H1 (cell line): ENCODE data around the gene GFRAL. TPM values are rescaled to one million over a fixed set of nuclear protein-coding genes. Genes with fewer than 3 reads are reported as not detected.

ENCODE experiments used
- CTCF ChIA-PET: fragments of 300-600 bp; sonication (Branson Sonifier 250); formaldehyde crosslinking; loops from one replicate; lab custom pipeline; 2021; ENCODE audit not compliant: partially characterized antibody; lab: Charles Lee
- POLR2A ChIA-PET: fragments of 300-600 bp; sonication (Branson Sonifier 250); formaldehyde crosslinking; loops from one replicate; lab custom pipeline; 2021; ENCODE audit warnings: inconsistent platforms; ENCODE audit not compliant: partially characterized antibody; lab: Charles Lee
- DNase-seq, 2 experiments: peaks; one replicate each; pipeline versions ENCODE4 v3.0.0 to v3.0.0-alpha.2; 2010 to 2022; ENCODE audit warnings: low spot score in 2 of 2, low read depth in 1 of 2, mixed read lengths in 1 of 2
- FAIRE-seq: peaks from 2 replicates; lab custom pipeline; 2011; peaks lifted over from hg19 to GRCh38; lab: Jason Lieb, UNC
- H2AFZ ChIP-seq: 2 replicates; pipeline ENCODE4 v1.8.1; 2012; ENCODE audit warnings: low read length, inconsistent platforms
- H2AK5ac ChIP-seq: 2 replicates; pipeline ENCODE4 v1.6.1; 2013; ENCODE audit warnings: low read depth, low read length
- H2BK120ac ChIP-seq: replicated peaks from 2 replicates; pipeline ENCODE3; 2013; ENCODE audit warnings: low read depth, low read length, inconsistent platforms
- H2BK12ac ChIP-seq: 2 replicates; pipeline ENCODE4 v1.6.1; 2013; ENCODE audit warnings: low read depth, low read length
- H2BK15ac ChIP-seq: 2 replicates; pipeline ENCODE4 v1.6.1; 2013; ENCODE audit warnings: low read length
- H2BK20ac ChIP-seq: 2 replicates; pipeline ENCODE4 v1.6.1; 2013; ENCODE audit warnings: low read length
- H2BK5ac ChIP-seq: 2 replicates; pipeline ENCODE4 v1.6.1; 2013; ENCODE audit warnings: low read depth, low read length
- H3K14ac ChIP-seq: 2 replicates; pipeline ENCODE4 v1.6.1; 2013; ENCODE audit warnings: inconsistent platforms; ENCODE audit not compliant: insufficient read length
- H3K18ac ChIP-seq: 2 replicates; pipeline ENCODE4 v1.6.1; 2013; ENCODE audit warnings: low read length; ENCODE audit errors: extremely low read depth
- H3K23ac ChIP-seq: 2 replicates; pipeline ENCODE4 v1.6.1; 2013; ENCODE audit warnings: inconsistent platforms; ENCODE audit not compliant: insufficient read length
- H3K23me2 ChIP-seq: 2 replicates; pipeline ENCODE4 v1.6.1; 2013; ENCODE audit warnings: low read depth, low read length
- H3K27ac ChIP-seq: 2 replicates; pipeline ENCODE4 v1.6.1; 2011; ENCODE audit warnings: low read depth, low read length, inconsistent platforms
- H3K27me3 ChIP-seq, 4 experiments: replicated peaks in 1 of 4; 1 replicate in 1 of 4; 2 replicates in 3 of 4; pipeline versions ENCODE4 v1.6.1 to v1.8.1; 2011 to 2013; ENCODE audit warnings: low read length in 3 of 4, mild to moderate bottlenecking in 3 of 4, inconsistent platforms in 2 of 4, mixed read lengths in 2 of 4, moderate library complexity in 1 of 4; ENCODE audit not compliant: control insufficient read depth in 3 of 4, insufficient read depth in 3 of 4; ENCODE audit errors: extremely low read depth in 1 of 4
- H3K36me3 ChIP-seq, 4 experiments: 2 replicates each; pipeline versions ENCODE4 v1.6.1 to v1.8.1; 2011 to 2013; ENCODE audit warnings: mild to moderate bottlenecking in 4 of 4, low read length in 3 of 4, moderate library complexity in 2 of 4, control low read depth in 1 of 4, inconsistent platforms in 1 of 4; ENCODE audit not compliant: insufficient read depth in 4 of 4, control insufficient read depth in 2 of 4
- H3K4ac ChIP-seq: replicated peaks from 2 replicates; pipeline ENCODE3; 2013; ENCODE audit warnings: low read length, low read depth, mixed read lengths, inconsistent platforms; ENCODE audit not compliant: insufficient read length
- H3K4me1 ChIP-seq, 4 experiments: replicated peaks in 1 of 4; 1 replicate in 1 of 4; 2 replicates in 3 of 4; pipeline versions ENCODE4 v1.6.1 to v1.8.1; 2011 to 2013; ENCODE audit warnings: low read length in 3 of 4, inconsistent platforms in 2 of 4, mixed read lengths in 1 of 4; ENCODE audit not compliant: insufficient read depth in 4 of 4, control insufficient read depth in 3 of 4
- H3K4me2 ChIP-seq, 2 experiments: 2 replicates each; pipeline versions ENCODE4 v1.6.1 to v1.8.1; 2011 to 2013; ENCODE audit warnings: low read depth in 2 of 2, low read length in 2 of 2, control low read depth in 1 of 2, inconsistent platforms in 1 of 2, mild to moderate bottlenecking in 1 of 2; ENCODE audit not compliant: insufficient read depth in 1 of 2
- H3K4me3 ChIP-seq, 4 experiments: fragments of 200-600, 300-600 bp in 1 of 4; sonication (generic), shearing (Covaris generic), sonication (Bioruptor Twin) in 1 of 4; 2 replicates each; pipeline versions ENCODE4 v1.5.1 to v1.8.1; 2011 to 2016; ENCODE audit warnings: low read length in 4 of 4, low read depth in 3 of 4, control low read depth in 2 of 4, inconsistent platforms in 2 of 4, mild to moderate bottlenecking in 2 of 4, mixed read lengths in 1 of 4, moderate library complexity in 1 of 4; ENCODE audit not compliant: insufficient read depth in 2 of 4; ENCODE audit errors: extremely low read depth in 1 of 4
- H3K56ac ChIP-seq: replicated peaks from 2 replicates; pipeline ENCODE3; 2013; ENCODE audit warnings: low read depth, mild to moderate bottlenecking, mixed read lengths, low read length, inconsistent platforms; ENCODE audit not compliant: insufficient read length
- H3K79me1 ChIP-seq: 2 replicates; pipeline ENCODE4 v1.6.1; 2013; ENCODE audit warnings: low read depth, low read length, control low read depth
- H3K79me2 ChIP-seq, 2 experiments: 2 replicates each; pipeline versions ENCODE4 v1.6.1 to v1.8.1; 2012 to 2013; ENCODE audit warnings: low read length in 2 of 2, mild to moderate bottlenecking in 2 of 2, inconsistent platforms in 1 of 2; ENCODE audit not compliant: insufficient read depth in 2 of 2, control insufficient read depth in 1 of 2
- H3K9ac ChIP-seq, 4 experiments: replicated peaks in 1 of 4; 1 replicate in 1 of 4; 2 replicates in 3 of 4; pipeline versions ENCODE4 v1.6.1 to v1.8.1; 2011 to 2013; ENCODE audit warnings: low read depth in 3 of 4, low read length in 3 of 4, control low read depth in 2 of 4, mild to moderate bottlenecking in 2 of 4, moderate library complexity in 2 of 4, inconsistent platforms in 1 of 4; ENCODE audit errors: extremely low read depth in 1 of 4
- H3K9me3 ChIP-seq, 2 experiments: 2 replicates each; pipeline versions ENCODE4 v1.6.1 to v1.8.1; 2012 to 2013; ENCODE audit warnings: mild to moderate bottlenecking in 2 of 2, moderate library complexity in 2 of 2, control low read depth in 1 of 2, inconsistent platforms in 1 of 2, low read depth in 1 of 2, low read length in 1 of 2, mixed read lengths in 1 of 2; ENCODE audit not compliant: insufficient read depth in 2 of 2
- H4K20me1 ChIP-seq, 2 experiments: replicated peaks in 1 of 2; 2 replicates each; pipeline versions ENCODE3 to v1.8.1; 2011 to 2013; ENCODE audit warnings: inconsistent platforms in 2 of 2, low read length in 2 of 2, mild to moderate bottlenecking in 1 of 2; ENCODE audit not compliant: insufficient read depth in 2 of 2, control insufficient read depth in 1 of 2
- H4K5ac ChIP-seq: 2 replicates; pipeline ENCODE4 v1.6.1; 2013; ENCODE audit warnings: low read length, low read depth, mixed read lengths, inconsistent platforms; ENCODE audit not compliant: insufficient read length
- H4K8ac ChIP-seq: 2 replicates; pipeline ENCODE4 v1.8.0; 2013; ENCODE audit warnings: mild to moderate bottlenecking, moderate library complexity, low read length, inconsistent platforms; ENCODE audit not compliant: insufficient read depth; ENCODE audit errors: extremely low read depth
- H4K91ac ChIP-seq: replicated peaks from 2 replicates; pipeline ENCODE3; 2013; ENCODE audit warnings: low read length, mixed read lengths, inconsistent platforms; ENCODE audit not compliant: insufficient read length
- BCL11A ChIP-seq, 2 experiments: IDR thresholded peaks; one replicate each; pipeline ENCODE4 v1.6.1; 2011; ENCODE audit warnings: low read depth in 2 of 2, low read length in 2 of 2, mild to moderate bottlenecking in 2 of 2
- CBX5 ChIP-seq: fragments of 300-800, 300-1000 bp; sonication (generic); IDR thresholded peaks from 2 replicates; pipeline ENCODE4 v1.7.1; 2016; ENCODE audit warnings: antibody characterized with exemption, low read length, low read depth
- CREB1 ChIP-seq: IDR thresholded peaks from 2 replicates; pipeline ENCODE4 v1.6.1; 2012; ENCODE audit warnings: inconsistent platforms
- POLR2AphosphoS5 ChIP-seq: IDR thresholded peaks from 2 replicates; pipeline ENCODE4 v1.6.1; 2011; ENCODE audit warnings: low read depth, low read length
- SAP30 ChIP-seq: fragments of 300-600 bp; sonication (generic); IDR thresholded peaks from 2 replicates; pipeline ENCODE4 v1.7.1; 2012; ENCODE audit warnings: low read length, moderate library complexity, mild to moderate bottlenecking, inconsistent platforms; ENCODE audit not compliant: insufficient read depth, insufficient replicate concordance
- SIN3A ChIP-seq, 2 experiments: IDR thresholded peaks in 1 of 2; conservative IDR thresholded peaks in 1 of 2; 2 replicates each; pipeline ENCODE4 v1.6.1; 2011 to 2012; ENCODE audit warnings: low read length in 2 of 2, improper control_type of control experiment in 1 of 2, low read depth in 1 of 2, mild to moderate bottlenecking in 1 of 2
- SP4 ChIP-seq: IDR thresholded peaks from 2 replicates; pipeline ENCODE4 v1.6.1; 2012; ENCODE audit warnings: low read length, inconsistent platforms
- USF2 ChIP-seq: IDR thresholded peaks from 2 replicates; pipeline ENCODE4 v1.6.1; 2011; ENCODE audit warnings: low read length, improper control_type of control experiment
- WGBS, 2 experiments: shearing (Covaris generic) in 1 of 2; methylation state at CpG; one replicate each; pipeline versions ENCODE4 v1.1.6 to v1.1.7; 2013 to 2015; ENCODE audit warnings: low lambda C conversion rate in 2 of 2, mixed read lengths in 2 of 2, inconsistent platforms in 1 of 2, low coverage in 1 of 2, missing lambda C conversion rate in 1 of 2; ENCODE audit not compliant: insufficient replicate concordance in 2 of 2, insufficient coverage in 1 of 2, insufficient read length in 1 of 2; ENCODE audit errors: extremely low coverage in 1 of 2, missing lambda C conversion rate in 1 of 2; 5-methylcytosine and 5-hydroxymethylcytosine counted together
- polyA plus RNA-seq, 7 experiments: library from polyadenylated mRNA; depleted of rRNA in 3 of 7; stranded (reverse) in 5 of 7; unstranded in 2 of 7; fragments of >200 nt in 5 of 7; fragments of 200-250 nt in 2 of 7; gene quantifications; 1 replicate in 5 of 7; 2 replicates in 1 of 7; 4 replicates in 1 of 7; pipeline versions ENCODE4 v1.2.1 to v1.2.3, GENCODE V29; 2011 to 2013; ENCODE audit warnings: missing spikeins in 2 of 7, mixed read lengths in 2 of 7
- total RNA-seq: library from RNA; stranded (reverse); fragmentation: NEBNext Ultra II Directional; extraction: Animal tissue kit (Norgen Biotek cat#: 25700); gene quantifications from 2 replicates; pipeline ENCODE4 v1.2.1, GENCODE V29; 2021
- TF ChIP-seq, protein P1 (sequence below): IDR thresholded peaks from 2 replicates; pipeline ENCODE4 v1.6.1; 2011; ENCODE audit warnings: low read depth, mild to moderate bottlenecking, low read length; ENCODE audit not compliant: insufficient read depth

Gene GFRAL
- total and polyA plus RNA-seq, 2 of the 8 experiments (the other 6 are each of a cell fraction or from before 2014, with no cell fraction given): not detected

GRCh38 chr6:55286824-55287223 lies 40.4 kb upstream of the GFRAL start:
- no peak overlapping the region for H3K27ac ChIP-seq
- peak overlapping the region; percentile 73; the same call in 1 of the 2 replicates for H2AFZ ChIP-seq
- no peak overlapping the region for H2BK20ac ChIP-seq
- DNase-seq (no peak), FAIRE-seq (no peak)
- H4K8ac ChIP-seq: no peak overlapping the region
- no peak overlapping the region for H3K14ac ChIP-seq
- H2BK12ac ChIP-seq: no peak overlapping the region
- H3K18ac ChIP-seq: no peak overlapping the region
- no peaks in the 10 kb centered on the region for H3K23me2 ChIP-seq
- H2BK120ac ChIP-seq: no peak overlapping the region
- H2BK5ac ChIP-seq: no peak overlapping the region
- no peaks in the 10 kb centered on the region for H4K20me1 ChIP-seq
- H4K5ac ChIP-seq: no peak overlapping the region
- no peak overlapping the region for H3K9ac ChIP-seq
- no peak overlapping the region for H2AK5ac ChIP-seq
- no peak for TF ChIP-seq POLR2AphosphoS5
- TF ChIP-seq BCL11A (IDR thresholded peaks at IDR 0.05; ENCODE audit: low read depth in 2 of 2, low read length in 2 of 2): no peak
- TF ChIP-seq USF2: no peak
- TF ChIP-seq, protein P1, sequence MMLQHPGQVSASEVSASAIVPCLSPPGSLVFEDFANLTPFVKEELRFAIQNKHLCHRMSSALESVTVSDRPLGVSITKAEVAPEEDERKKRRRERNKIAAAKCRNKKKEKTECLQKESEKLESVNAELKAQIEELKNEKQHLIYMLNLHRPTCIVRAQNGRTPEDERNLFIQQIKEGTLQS: no peak
- TF ChIP-seq CREB1: no peak
- TF ChIP-seq SIN3A (conservative IDR thresholded peaks at IDR 0.05 in 1 of 2, IDR thresholded peaks at IDR 0.05 in 1 of 2; ENCODE audit: low read depth in 1 of 2, low read length in 2 of 2): no peak
- no peak for TF ChIP-seq SP4
- TF ChIP-seq SAP30: no peak
- TF ChIP-seq CBX5: no peak
- H3K79me2 ChIP-seq: no peaks in the 10 kb centered on the region
- 91% methylated on average over 2 of the region's 2 CpGs; no CpG with 5 or more reads in 1 of the 2 experiments for WGBS, 2 experiments
- no peak overlapping the region for H3K4ac ChIP-seq
- H4K91ac ChIP-seq: no peak overlapping the region
- POLR2A ChIA-PET: no interaction called here
- H2BK15ac ChIP-seq: no peak overlapping the region
- H3K4me2 ChIP-seq: no peak overlapping the region
- no peaks in the 10 kb centered on the region for H3K36me3 ChIP-seq
- no peaks in the 10 kb centered on the region for H3K27me3 ChIP-seq
- no peak overlapping the region for H3K4me3 ChIP-seq
- H3K9me3 ChIP-seq: no peaks in the 10 kb centered on the region
- CTCF ChIA-PET: interaction anchor here (0.8 to 2.1 kb wide), 3 partner anchors 9 to 379 kb away, joined by 3 to 9 read pairs (median 3); no protein-coding TSS in a partner anchor
- no peaks in the 10 kb centered on the region for H3K4me1 ChIP-seq
- no peak overlapping the region for H3K56ac ChIP-seq
- H3K23ac ChIP-seq: no peak overlapping the region
- no peaks in the 10 kb centered on the region for H3K79me1 ChIP-seq
